WERI-Rb-1 (cell line): Measurements from ENCODE around the gene OR3A1.
"Not testable (repeated sequence)": the region's sequence is repeated elsewhere in the genome, so short reads cannot be mapped to it uniquely, and the experiment has no call there.

Experiments used
- DNase-seq: peaks from one replicate; pipeline ENCODE4 v3.0.0-alpha.2; 2020
- H3K27ac ChIP-seq: fragments of 250-450 bp; sonication (Bioruptor Pico); 2 replicates; pipeline ENCODE4 v1.5.1; 2020; ENCODE audit warnings: mild to moderate bottlenecking, moderate library complexity
- H3K27me3 ChIP-seq: fragments of 250-450 bp; sonication (Bioruptor Pico); 2 replicates; pipeline ENCODE4 v1.5.1; 2021; ENCODE audit warnings: mild to moderate bottlenecking, low read depth, moderate library complexity; ENCODE audit not compliant: insufficient read depth, severe bottlenecking
- H3K36me3 ChIP-seq: fragments of 250-450 bp; sonication (Bioruptor Pico); 2 replicates; pipeline ENCODE4 v1.5.1; 2020; ENCODE audit warnings: mild to moderate bottlenecking, moderate library complexity
- H3K4me3 ChIP-seq: 2 replicates; pipeline ENCODE4 v1.5.1; 2011; ENCODE audit warnings: low read depth, mild to moderate bottlenecking, control low read depth, low read length
- H3K9me3 ChIP-seq: fragments of 250-450 bp; sonication (Bioruptor Pico); 2 replicates; pipeline ENCODE4 v1.5.1; 2021; ENCODE audit warnings: mild to moderate bottlenecking, moderate library complexity; ENCODE audit not compliant: severe bottlenecking
- CTCF ChIP-seq: IDR thresholded peaks from 2 replicates; pipeline ENCODE4 v1.5.1; 2011; ENCODE audit warnings: low read depth, mild to moderate bottlenecking, control low read depth, inconsistent platforms, low read length

Gene OR3A1

GRCh38 chr17:3260163-3260562, 38.0 kb downstream of the OR3A1 start:
- H3K27me3 ChIP-seq, result peaks cover 86% of the 10 kb centered on the region
- H3K27ac ChIP-seq, result no peak overlapping the region
- H3K4me3 ChIP-seq, result no peak overlapping the region
- H3K9me3 ChIP-seq, result no peaks in the 10 kb centered on the region
- H3K36me3 ChIP-seq, result no peaks in the 10 kb centered on the region
- no peak for TF ChIP-seq CTCF
- no peak for DNase-seq

GRCh38 chr17:3256575-3256974, 41.6 kb downstream of the OR3A1 start:
- DNase-seq, result no peak
- no peak overlapping the region for H3K27ac ChIP-seq
- H3K4me3 ChIP-seq, result no peak overlapping the region
- no peaks in the 10 kb centered on the region for H3K9me3 ChIP-seq
- peaks cover 61% of the 10 kb centered on the region for H3K27me3 ChIP-seq
- H3K36me3 ChIP-seq, result no peaks in the 10 kb centered on the region
- no peak for TF ChIP-seq CTCF

GRCh38 chr17:3249013-3249412, 49.1 kb downstream of the OR3A1 start:
- H3K27ac ChIP-seq, H3K27me3 ChIP-seq, DNase-seq, H3K36me3 ChIP-seq, H3K4me3 ChIP-seq, H3K9me3 ChIP-seq: not testable (repeated sequence)

GRCh38 chr17:3244841-3245240, 53.3 kb downstream of the OR3A1 start:
- not testable (repeated sequence) for H3K4me3 ChIP-seq, DNase-seq, H3K27me3 ChIP-seq, H3K36me3 ChIP-seq, H3K9me3 ChIP-seq, H3K27ac ChIP-seq

- not testable (repeated sequence) for H3K9me3 ChIP-seq, H3K36me3 ChIP-seq, H3K27ac ChIP-seq, H3K4me3 ChIP-seq, H3K27me3 ChIP-seq, DNase-seq
These were observed 57.1 kb downstream of the OR3A1 start for GRCh38 chr17:3241044-3241443.
